ENCODE results near the gene RIT2. TPM values are rescaled to one million over a fixed set of nuclear protein-coding genes. Genes with fewer than 3 reads are reported as not detected.
A peak's percentile ranks its signal among the peaks of the same experiment; 100 is the strongest.

The RIT2 gene
- total and polyA plus RNA-seq, 8 donors: not detected

- TF ChIP-seq CTCF (IDR thresholded peaks at IDR 0.05) (no peak), EP300 (IDR thresholded peaks at IDR 0.05) (no peak), POLR2A (IDR thresholded peaks at IDR 0.05) (no peak), POLR2AphosphoS5 (IDR thresholded peaks at IDR 0.05) (no peak)
- WGBS, 5 donors: 71 to 79% (median 75%) methylated on average over 3 of the region's 3 CpGs
Measured at GRCh38 chr18:43013486-43013885, 102.0 kb downstream of the RIT2 start.

GRCh38 chr18:43012951-43013350 lies 102.5 kb downstream of the RIT2 start:
- Histone ChIP-seq H3K27me3 (no peaks in the 10 kb centered on the region), H3K27ac (no peak overlapping the region), H3K4me3 (no peak overlapping the region), H3K9me3 (no peaks in the 10 kb centered on the region), H3K36me3 (no peaks in the 10 kb centered on the region), H3K4me1 (no peaks in the 10 kb centered on the region)
- intact Hi-C loops (cut with DNase I; ENCODE audit: low total_unique reads): no loop called here
- TF ChIP-seq POLR2A (IDR thresholded peaks at IDR 0.05) (no peak), POLR2AphosphoS5 (IDR thresholded peaks at IDR 0.05) (no peak), CTCF (IDR thresholded peaks at IDR 0.05) (no peak), EP300 (IDR thresholded peaks at IDR 0.05) (no peak)
- no peak for DNase-seq
- 48 to 60% (median 55%) methylated on average over 2 of the region's 2 CpGs for WGBS, 5 donors

More at GRCh38 chr18:43013486-43013885, 102.0 kb downstream of the RIT2 start:
- no peaks in the 10 kb centered on the region for H3K27me3 ChIP-seq
- no peaks in the 10 kb centered on the region for H3K9me3 ChIP-seq
- intact Hi-C loops (cut with DNase I; ENCODE audit: low total_unique reads): no loop called here
- no peaks in the 10 kb centered on the region for H3K36me3 ChIP-seq
- H3K4me3 ChIP-seq: no peak overlapping the region
- H3K27ac ChIP-seq: no peak overlapping the region
- H3K4me1 ChIP-seq: no peaks in the 10 kb centered on the region
- DNase-seq: peak in 1 of 2 donors; percentile 7

- DNase-seq: no peak
- Histone ChIP-seq H3K36me3 (no peaks in the 10 kb centered on the region), H3K27ac (no peak overlapping the region), H3K4me1 (no peaks in the 10 kb centered on the region), H3K4me3 (no peak overlapping the region), H3K27me3 (no peaks in the 10 kb centered on the region), H3K9me3 (no peaks in the 10 kb centered on the region)
- WGBS, 5 donors: 58 to 84% (median 68%) methylated on average over 1 of the region's 1 CpG
- TF ChIP-seq POLR2AphosphoS5 (IDR thresholded peaks at IDR 0.05): no peak
- TF ChIP-seq CTCF (IDR thresholded peaks at IDR 0.05): no peak
- no peak for TF ChIP-seq POLR2A (IDR thresholded peaks at IDR 0.05)
- no peak for TF ChIP-seq EP300 (IDR thresholded peaks at IDR 0.05)
- intact Hi-C loops (cut with DNase I; ENCODE audit: low total_unique reads): no loop called here
Measured at GRCh38 chr18:43010611-43011010, 104.9 kb downstream of the RIT2 start.

- intact Hi-C loops (cut with DNase I; ENCODE audit: low total_unique reads): no loop called here
- no peaks in the 10 kb centered on the region for H3K9me3 ChIP-seq
- H3K4me1 ChIP-seq: no peaks in the 10 kb centered on the region
- no peak for TF ChIP-seq CTCF (IDR thresholded peaks at IDR 0.05)
- TF ChIP-seq EP300 (IDR thresholded peaks at IDR 0.05): no peak
- TF ChIP-seq POLR2A (IDR thresholded peaks at IDR 0.05): no peak
- TF ChIP-seq POLR2AphosphoS5 (IDR thresholded peaks at IDR 0.05): no peak
- H3K27me3 ChIP-seq: no peaks in the 10 kb centered on the region
- H3K27ac ChIP-seq: no peak overlapping the region
- no peak overlapping the region for H3K4me3 ChIP-seq
- no peaks in the 10 kb centered on the region for H3K36me3 ChIP-seq
- peak in 1 of 2 donors; percentile 70 for DNase-seq
- 70 to 85% (median 74%) methylated on average over 5 of the region's 5 CpGs for WGBS, 5 donors
Measured at GRCh38 chr18:43009674-43010073, 105.8 kb downstream of the RIT2 start.
